Panc1 (cell line): Measurements from ENCODE around the gene SSH3. TPM values are rescaled to one million over a fixed set of nuclear protein-coding genes. Genes with fewer than 3 reads are reported as not detected.

Experiments
- ATAC-seq: fragments of 200-7000 bp; cut with Tn5 transposase; 2 replicates; pipeline ENCODE4 v1.9.1; 2020; ENCODE audit warnings: mild to moderate bottlenecking, moderate library complexity
- BruUV-seq: library from RNA; stranded (reverse); fragments of 400-500 nt; replicated peaks from 2 replicates; lab custom pipeline; 2021; lab: Mats Ljungman, UMichigan
- CTCF ChIA-PET: fragments of 300-600 bp; sonication (Branson Sonifier 250); formaldehyde crosslinking; loops from one replicate; lab custom pipeline; 2022; ENCODE audit warnings: antibody characterized with exemption; lab: Charles Lee
- POLR2A ChIA-PET: fragments of 300-600 bp; sonication (Branson Sonifier 250); formaldehyde crosslinking; loops from one replicate; lab custom pipeline; 2022; ENCODE audit warnings: antibody characterized with exemption; lab: Charles Lee
- DNase-seq: peaks from one replicate; pipeline ENCODE4 v3.0.0-alpha.2; 2010; ENCODE audit warnings: low read depth, low spot score
- H3K27ac ChIP-seq: 2 replicates; pipeline ENCODE4 v1.5.1; 2011; ENCODE audit warnings: mild to moderate bottlenecking, low read length, inconsistent platforms
- H3K27me3 ChIP-seq: fragments of 200-500 bp; sonication (Bioruptor generic); 2 replicates; pipeline ENCODE4 v1.6.0; 2014; ENCODE audit warnings: low read length, inconsistent platforms; ENCODE audit not compliant: control insufficient read depth, insufficient read depth
- H3K36me3 ChIP-seq: fragments of 200-500 bp; sonication (Bioruptor generic); 2 replicates; pipeline ENCODE4 v1.5.1; 2014; ENCODE audit warnings: inconsistent platforms, mild to moderate bottlenecking, low read length, moderate library complexity; ENCODE audit not compliant: control insufficient read depth, insufficient read depth
- H3K4me1 ChIP-seq: 2 replicates; pipeline ENCODE4 v1.5.1; 2011; ENCODE audit warnings: inconsistent platforms, mild to moderate bottlenecking, low read length, moderate library complexity; ENCODE audit not compliant: control insufficient read depth, insufficient read depth
- H3K4me3 ChIP-seq, 2 experiments: 2 replicates each; pipeline ENCODE4 v1.5.1; 2011 to 2012; ENCODE audit warnings: low read depth in 2 of 2, low read length in 2 of 2, mild to moderate bottlenecking in 2 of 2, inconsistent platforms in 1 of 2, moderate library complexity in 1 of 2
- H3K9me3 ChIP-seq: fragments of 200-500 bp; sonication (Bioruptor generic); 2 replicates; pipeline ENCODE4 v1.5.1; 2014; ENCODE audit warnings: low read depth, mild to moderate bottlenecking, inconsistent platforms, low read length, moderate library complexity; ENCODE audit not compliant: control insufficient read depth, insufficient read depth
- CTCF ChIP-seq: fragments of 450-650 bp; IDR thresholded peaks from 2 replicates; pipeline ENCODE4 v1.5.1; 2017; ENCODE audit warnings: mild to moderate bottlenecking
- POLR2AphosphoS5 ChIP-seq: IDR thresholded peaks from 2 replicates; pipeline ENCODE4 v1.6.1; 2012; ENCODE audit warnings: mild to moderate bottlenecking, low read depth, low read length, moderate library complexity
- REST ChIP-seq, 2 experiments: IDR thresholded peaks; 2 replicates each; pipeline ENCODE4 v1.6.1; 2011 to 2012; ENCODE audit warnings: low read depth in 2 of 2, control low read depth in 1 of 2, low read length in 1 of 2, mild to moderate bottlenecking in 1 of 2, moderate library complexity in 1 of 2; ENCODE audit not compliant: insufficient read depth in 1 of 2
- TCF7L2 ChIP-seq: IDR thresholded peaks from 2 replicates; pipeline ENCODE4 v1.6.1; 2011; ENCODE audit warnings: mild to moderate bottlenecking, low read depth, low read length, inconsistent platforms
- in situ Hi-C: cut with HindIII; loops from 2 replicates; pipeline ENCODE4 v1.10.0; 2016; ENCODE audit warnings: low sequenced_read_pairs, low pct_unique_long_range_greater_than_20kb
- intact Hi-C: fragments of 100-400 bp; cut with micrococcal nuclease; formaldehyde crosslinking; loops from one replicate; pipeline ENCODE4 v1.10.0; 2022; ENCODE audit not compliant: unreplicated experiment
- total RNA-seq: library from RNA; stranded (reverse); gene quantifications from one replicate; pipeline ENCODE4 v1.2.1, GENCODE V29; 2021; ENCODE audit not compliant: unreplicated experiment

The SSH3 gene
- total RNA-seq, 1 experiment from 2014 or later: 79.8 TPM

GRCh38 chr11:67300256-67300755 is 3.0 kb upstream of the SSH3 start:
- no TSS peak for BruUV-seq

GRCh38 chr11:67300756-67301312 is 2.5 kb upstream of the SSH3 start:
- in situ Hi-C loops: no loop called here
- intact Hi-C loops: no loop called here

More at GRCh38 chr11:67300256-67300755, 3.0 kb upstream of the SSH3 start:
- ChIA-PET CTCF (no interaction called here), POLR2A (no interaction called here)
- Histone ChIP-seq H3K36me3 (no peaks in the 10 kb centered on the region; the same call in 1 of the 2 replicates), H3K27me3 (no peaks in the 10 kb centered on the region), H3K27ac (no peak overlapping the region), H3K4me3 (no peak overlapping the region), H3K4me1 (peaks cover 27% of the 10 kb centered on the region), H3K9me3 (no peaks in the 10 kb centered on the region)
- in situ Hi-C loops (no loop called here), intact Hi-C loops (no loop called here)
- no peak for ATAC-seq
- no peak for DNase-seq
- no peak; the same call in 1 of the 2 replicates for TF ChIP-seq POLR2AphosphoS5
- no peak for TF ChIP-seq TCF7L2

More at GRCh38 chr11:67300756-67301312, 2.5 kb upstream of the SSH3 start:
- DNase-seq: no peak
- TF ChIP-seq CTCF (no peak), REST (IDR thresholded peaks at IDR 0.05; ENCODE audit: insufficient read depth in 1 of 2, low read depth in 2 of 2, low read length in 1 of 2) (no peak), TCF7L2 (no peak), POLR2AphosphoS5 (no peak)
- Histone ChIP-seq H3K4me3 (no peak overlapping the region), H3K9me3 (no peaks in the 10 kb centered on the region), H3K4me1 (peaks cover 27% of the 10 kb centered on the region), H3K27ac (no peak overlapping the region), H3K36me3 (no peaks in the 10 kb centered on the region; the same call in 1 of the 2 replicates), H3K27me3 (no peaks in the 10 kb centered on the region)
- CTCF ChIA-PET: no interaction called here
- POLR2A ChIA-PET: no interaction called here
- no TSS peak for BruUV-seq
- no peak for ATAC-seq
